Measurements from ENCODE around the gene RTF1. TPM values are rescaled to one million over a fixed set of nuclear protein-coding genes. Genes with fewer than 3 reads are reported as not detected.
"Not testable (repeated sequence)": the region's sequence is repeated elsewhere in the genome, so short reads cannot be mapped to it uniquely, and the experiment has no call there.

Gene RTF1
- total RNA-seq, 3 donors from 2014 or later, result 33.1 to 49.0 (median 34.2) TPM

- TF ChIP-seq POLR2A (IDR thresholded peaks at IDR 0.05) (no peak), POLR2AphosphoS5 (IDR thresholded peaks at IDR 0.05) (no peak), CTCF (IDR thresholded peaks at IDR 0.05) (no peak)
- DNase-seq (ENCODE audit: low spot score in 2 of 2), result no peak
- H3K36me3 ChIP-seq, result peaks cover 4% of the 10 kb centered on the region
- H3K9me3 ChIP-seq, result no peaks in the 10 kb centered on the region
- no peaks in the 10 kb centered on the region for H3K4me1 ChIP-seq
- no peaks in the 10 kb centered on the region for H3K27me3 ChIP-seq
- no peak overlapping the region for H3K27ac ChIP-seq
- intact Hi-C loops (cut with DNase I; ENCODE audit: low total_unique reads), result no loop called here
- no peak overlapping the region for H3K4me3 ChIP-seq
These were observed 20.6 kb downstream of the RTF1 start for GRCh38 chr15:41437448-41437847.

- Histone ChIP-seq H3K27me3 (no peaks in the 10 kb centered on the region), H3K27ac (no peak overlapping the region), H3K4me1 (no peaks in the 10 kb centered on the region), H3K4me3 (no peak overlapping the region), H3K36me3 (peaks cover 4% of the 10 kb centered on the region), H3K9me3 (no peaks in the 10 kb centered on the region)
- intact Hi-C loops (cut with DNase I; ENCODE audit: low total_unique reads), result no loop called here
- no peak for DNase-seq (ENCODE audit: low spot score in 2 of 2)
- TF ChIP-seq CTCF (IDR thresholded peaks at IDR 0.05), result no peak
- no peak for TF ChIP-seq POLR2A (IDR thresholded peaks at IDR 0.05)
- no peak for TF ChIP-seq POLR2AphosphoS5 (IDR thresholded peaks at IDR 0.05)
These were observed 21.3 kb downstream of the RTF1 start for GRCh38 chr15:41438206-41438605.

GRCh38 chr15:41438745-41439144 lies 21.9 kb downstream of the RTF1 start:
- DNase-seq (ENCODE audit: low spot score in 2 of 2); H3K9me3 ChIP-seq; H3K27me3 ChIP-seq; intact Hi-C loops (cut with DNase I; ENCODE audit: low total_unique reads); H3K4me1 ChIP-seq; H3K36me3 ChIP-seq; H3K27ac ChIP-seq; H3K4me3 ChIP-seq: not testable (repeated sequence)

GRCh38 chr15:41443275-41443674 lies 26.4 kb downstream of the RTF1 start:
- Histone ChIP-seq H3K4me1 (no peaks in the 10 kb centered on the region), H3K36me3 (peaks cover 4% of the 10 kb centered on the region), H3K9me3 (no peaks in the 10 kb centered on the region), H3K27ac (no peak overlapping the region), H3K27me3 (no peaks in the 10 kb centered on the region), H3K4me3 (no peak overlapping the region)
- no peak for DNase-seq (ENCODE audit: low spot score in 2 of 2)
- intact Hi-C loops (cut with DNase I; ENCODE audit: low total_unique reads), result no loop called here
- TF ChIP-seq POLR2AphosphoS5 (IDR thresholded peaks at IDR 0.05) (no peak), CTCF (IDR thresholded peaks at IDR 0.05) (no peak), POLR2A (IDR thresholded peaks at IDR 0.05) (no peak)

GRCh38 chr15:41445399-41445798 lies 28.5 kb downstream of the RTF1 start:
- no peaks in the 10 kb centered on the region for H3K27me3 ChIP-seq
- intact Hi-C loops (cut with DNase I; ENCODE audit: low total_unique reads), result no loop called here
- H3K4me1 ChIP-seq, result no peaks in the 10 kb centered on the region
- DNase-seq (ENCODE audit: low spot score in 2 of 2), result no peak
- no peak for TF ChIP-seq POLR2A (IDR thresholded peaks at IDR 0.05)
- no peak for TF ChIP-seq CTCF (IDR thresholded peaks at IDR 0.05)
- no peak for TF ChIP-seq POLR2AphosphoS5 (IDR thresholded peaks at IDR 0.05)
- peaks cover 4% of the 10 kb centered on the region for H3K36me3 ChIP-seq
- H3K9me3 ChIP-seq, result no peaks in the 10 kb centered on the region
- no peak overlapping the region for H3K4me3 ChIP-seq
- no peak overlapping the region for H3K27ac ChIP-seq

Data from breast epithelium (tissue), 4 donors.